GM18499 (cell line): ENCODE data around the gene ZNF20.
"Not testable (repeated sequence)": the region's sequence is repeated elsewhere in the genome, so short reads cannot be mapped to it uniquely, and the experiment has no call there.

ENCODE experiments used
- ATAC-seq: cut with Tn5 transposase; IDR thresholded peaks from one replicate; pipeline ENCODE4 v1.9.1; 2021; ENCODE audit warnings: moderate number of reproducible peaks; ENCODE audit not compliant: insufficient read depth, unreplicated experiment

ZNF20 gene

GRCh38 chr19:12113121-12113520, 27.0 kb downstream of the ZNF20 start:
- ATAC-seq: no peak

GRCh38 chr19:12112701-12113100, 27.4 kb downstream of the ZNF20 start:
- no peak for ATAC-seq

- ATAC-seq: no peak
Measured at GRCh38 chr19:12111943-12112637, 28.1 kb downstream of the ZNF20 start.

GRCh38 chr19:12111176-12111575, 29.0 kb downstream of the ZNF20 start:
- ATAC-seq: no peak

- ATAC-seq: not testable (repeated sequence)
Measured at GRCh38 chr19:12103909-12104308, 36.2 kb downstream of the ZNF20 start.

GRCh38 chr19:12098040-12098439, 42.1 kb downstream of the ZNF20 start:
- ATAC-seq: no peak

DNA sequence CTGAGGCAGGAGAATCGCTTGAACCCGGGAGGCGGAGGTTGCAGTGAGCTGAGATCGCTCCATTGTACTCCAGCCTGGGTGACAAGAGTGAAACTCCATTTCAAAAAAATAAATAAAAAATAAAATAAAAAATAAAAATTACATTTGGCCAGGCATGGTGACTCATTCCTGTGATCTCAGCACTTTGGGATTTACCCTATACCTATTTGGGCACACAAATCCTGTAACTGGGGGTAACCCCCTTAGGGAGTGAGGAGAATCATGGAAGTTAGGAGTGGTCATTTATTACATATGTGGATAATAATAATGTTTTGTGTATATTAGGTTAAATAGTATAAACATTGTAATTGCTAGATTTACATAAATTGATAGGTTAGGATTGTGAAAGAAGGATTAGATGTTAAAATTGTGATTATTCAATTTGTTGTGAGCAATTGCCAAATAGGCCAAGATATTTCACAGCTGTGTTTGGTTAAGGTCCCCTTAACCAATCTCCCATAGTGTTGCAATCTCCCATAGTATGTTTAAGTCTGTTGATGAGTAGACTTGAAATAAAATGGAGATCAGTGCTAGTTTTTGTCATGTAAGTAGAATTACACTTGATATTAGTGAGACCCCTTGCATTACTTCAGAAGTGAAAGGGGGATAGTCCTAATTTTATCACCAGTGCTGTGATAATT, 44.9 kb downstream of the ZNF20 start:
- ATAC-seq: no peak

DNA sequence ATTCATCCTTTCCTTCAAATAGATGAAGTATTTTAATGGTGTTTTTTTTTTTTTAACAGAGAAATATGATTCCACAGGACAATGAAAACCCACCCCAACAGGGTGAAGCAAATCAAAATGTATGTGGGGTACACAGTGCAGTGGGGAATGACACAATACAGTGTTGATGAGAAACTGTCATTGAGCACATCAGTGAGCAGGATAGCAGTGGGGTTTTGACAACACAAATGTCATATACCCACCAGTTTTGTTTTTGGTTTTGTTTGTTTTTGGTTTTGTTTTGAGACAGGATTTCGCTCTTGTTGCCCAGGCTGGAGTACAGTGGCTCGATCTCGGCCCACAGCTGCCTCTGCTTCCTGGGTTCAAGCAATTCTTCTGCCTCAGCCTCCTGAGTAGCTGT, 46.4 kb downstream of the ZNF20 start:
- ATAC-seq: no peak

DNA sequence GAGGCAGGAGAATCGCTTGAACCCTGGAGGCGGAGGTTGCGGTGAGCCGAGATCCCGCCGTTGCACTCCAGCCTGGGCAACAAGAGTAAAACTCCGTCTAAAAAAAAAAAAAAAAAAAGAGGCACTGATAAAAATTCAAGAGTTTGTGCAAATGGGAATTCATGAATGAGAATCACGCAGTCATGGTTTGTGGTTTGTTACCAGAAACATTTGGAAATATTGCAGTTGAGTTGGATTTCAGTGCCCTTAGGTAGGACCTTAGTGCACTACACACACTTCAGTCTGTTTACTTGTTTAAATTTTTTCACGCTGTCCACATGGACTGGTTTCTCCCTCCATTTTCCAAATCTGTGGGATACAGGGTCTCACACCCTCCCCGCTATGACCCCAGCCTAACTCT, 47.2 kb downstream of the ZNF20 start:
- ATAC-seq: no peak

GRCh38 chr19:12092065-12092867, 47.9 kb downstream of the ZNF20 start:
- ATAC-seq: no peak

- no peak for ATAC-seq
Measured at GRCh38 chr19:12090807-12091206, 49.3 kb downstream of the ZNF20 start.

DNA sequence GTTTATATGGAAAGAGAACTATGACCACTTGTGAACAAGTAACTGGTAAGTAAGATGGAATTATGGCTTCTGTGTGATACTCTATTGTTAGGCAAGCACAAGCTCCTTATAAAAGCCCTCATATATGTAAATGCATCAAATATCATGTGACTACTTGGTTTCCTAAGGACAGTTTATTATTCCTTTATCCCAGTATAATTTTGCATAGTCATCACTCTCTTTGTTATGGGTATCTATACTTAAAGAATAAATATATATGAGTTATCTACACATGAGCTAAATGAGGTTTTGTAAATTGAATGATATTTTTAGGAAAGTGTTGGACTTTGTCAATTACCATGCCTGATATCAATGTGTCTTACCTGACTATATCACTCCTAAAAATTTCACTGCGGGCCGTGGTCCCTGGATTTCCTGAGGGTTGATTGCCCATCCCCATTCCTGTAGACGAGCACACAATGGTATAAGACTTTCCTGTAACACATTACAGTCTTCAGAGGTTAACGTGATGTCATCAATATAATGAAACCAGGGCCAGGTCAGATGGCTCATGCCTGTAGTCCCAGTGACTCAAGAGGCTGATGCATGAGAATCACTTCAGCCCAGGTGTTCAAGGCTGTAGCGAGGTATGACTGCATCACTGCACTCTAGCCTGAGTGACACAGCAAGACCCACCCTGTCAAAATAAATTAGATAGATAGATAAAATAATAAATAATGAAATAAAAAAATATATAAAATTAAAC, 54.9 kb downstream of the ZNF20 start:
- no peak for ATAC-seq

DNA sequence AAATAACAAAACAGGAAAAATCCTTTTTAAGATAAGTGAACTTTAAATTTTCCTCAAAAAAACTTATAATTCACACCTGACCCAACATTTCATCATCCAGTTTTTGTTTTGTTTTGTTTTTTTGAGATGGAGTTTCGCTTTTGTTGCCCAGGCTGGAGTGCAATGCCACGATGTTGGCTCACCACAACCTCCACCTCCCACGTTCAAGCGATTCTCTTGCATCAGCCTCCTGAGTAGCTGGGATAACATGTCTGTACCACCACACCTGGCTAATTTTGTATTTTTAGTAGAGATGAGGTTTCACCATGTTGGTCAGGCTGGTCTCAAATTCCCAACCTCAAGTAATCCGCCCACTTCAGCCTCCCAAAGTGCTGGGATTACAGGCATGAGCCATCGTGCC, 56.8 kb downstream of the ZNF20 start:
- not testable (repeated sequence) for ATAC-seq
